Stomach (tissue), 9 donors: Measurements from ENCODE around the gene C1orf159. TPM values are rescaled to one million over a fixed set of nuclear protein-coding genes. Genes with fewer than 3 reads are reported as not detected.
A peak's percentile ranks its signal among the peaks of the same experiment; 100 is the strongest.

Experiments
- DNase-seq, 2 donors: peaks; one replicate each; pipeline versions ENCODE4 v3.0.0 to v3.0.0-alpha.2; 2013 to 2019
- H3K27ac ChIP-seq, 5 donors: fragments of 200-600 bp in 4 of 5; sonication (generic) in 4 of 5; one replicate each; pipeline ENCODE4 v1.5.1; 2013 to 2019; ENCODE audit warnings: mild to moderate bottlenecking in 1 of 5, moderate library complexity in 1 of 5
- H3K27me3 ChIP-seq, 3 donors: fragments of 200-600 bp; sonication (generic); one replicate each; pipeline ENCODE4 v1.5.1; 2017 to 2019; ENCODE audit warnings: mixed run types in 1 of 3
- H3K36me3 ChIP-seq, 4 donors: fragments of 200-600 bp; sonication (generic); 1 replicate in 3 of 4; 2 replicates in 1 of 4; pipeline ENCODE4 v1.5.1; 2016 to 2019
- H3K4me1 ChIP-seq, 4 donors: fragments of 200-600 bp; sonication (generic); one replicate each; pipeline ENCODE4 v1.5.1; 2016 to 2019
- H3K4me3 ChIP-seq, 4 donors: fragments of 200-600 bp; sonication (generic) in 3 of 4; one replicate each; pipeline ENCODE4 v1.5.1; 2016 to 2019; ENCODE audit warnings: mild to moderate bottlenecking in 1 of 4
- H3K9me3 ChIP-seq, 4 donors: fragments of 200-600 bp; sonication (generic); one replicate each; pipeline ENCODE4 v1.5.1; 2016 to 2019
- EP300 ChIP-seq: sonication (generic); formaldehyde crosslinking; IDR thresholded peaks from one replicate; pipeline ENCODE4 v1.6.1; 2017; ENCODE audit warnings: antibody characterized with exemption
- POLR2A ChIP-seq, 4 donors: fragments of 450-650 bp; IDR thresholded peaks; one replicate each; pipeline ENCODE4 v1.6.1; 2016; ENCODE audit warnings: antibody characterized with exemption in 4 of 4, control low read depth in 2 of 4, mild to moderate bottlenecking in 1 of 4, moderate library complexity in 1 of 4
- POLR2AphosphoS5 ChIP-seq, 3 donors: sonication (generic); formaldehyde crosslinking; IDR thresholded peaks; one replicate each; pipeline ENCODE4 v1.6.1; 2016; ENCODE audit warnings: antibody characterized with exemption in 3 of 3
- WGBS, 5 donors: extraction: QIAGEN DNeasy Blood & Tissue Kit in 3 of 5; methylation state at CpG; one replicate each; pipeline versions ENCODE4 v1.1.5 to v1.1.7; 2013 to 2018; 5-methylcytosine and 5-hydroxymethylcytosine counted together
- intact Hi-C: fragments of 100-400 bp; cut with DNase I; formaldehyde crosslinking; loops from one replicate; pipeline ENCODE4 v1.15.1; 2023; ENCODE audit warnings: low total_unique reads
- polyA plus RNA-seq, 3 donors: library from polyadenylated mRNA; stranded (reverse); fragments of 200-250 nt; gene quantifications; one replicate each; pipeline ENCODE4 v1.2.3, GENCODE V29; 2013
- total RNA-seq, 5 donors: library from RNA; depleted of rRNA; stranded (reverse); fragments of >200 nt; gene quantifications; one replicate each; pipeline versions ENCODE4 v1.1.0 to v1.2.3, GENCODE V29; 2014 to 2016
- TF ChIP-seq, protein P1 (sequence below), 7 experiments: fragments of 450-650 bp in 4 of 7; fragments of 200-600 bp in 3 of 7; sonication (generic) in 3 of 7; IDR thresholded peaks; one replicate each; pipeline ENCODE4 v1.5.1; 2016 to 2019; ENCODE audit warnings: antibody characterized with exemption in 7 of 7, control low read depth in 2 of 7, mild to moderate bottlenecking in 1 of 7
- donor health status: healthy with polysubstance abuse.
- donor health status: Bipolar disorder and iron deficiency.
- donor health status: healthy.

The C1orf159 gene
- total and polyA plus RNA-seq, 8 donors = 10.2 to 67.0 (median 18.5) TPM

DNA sequence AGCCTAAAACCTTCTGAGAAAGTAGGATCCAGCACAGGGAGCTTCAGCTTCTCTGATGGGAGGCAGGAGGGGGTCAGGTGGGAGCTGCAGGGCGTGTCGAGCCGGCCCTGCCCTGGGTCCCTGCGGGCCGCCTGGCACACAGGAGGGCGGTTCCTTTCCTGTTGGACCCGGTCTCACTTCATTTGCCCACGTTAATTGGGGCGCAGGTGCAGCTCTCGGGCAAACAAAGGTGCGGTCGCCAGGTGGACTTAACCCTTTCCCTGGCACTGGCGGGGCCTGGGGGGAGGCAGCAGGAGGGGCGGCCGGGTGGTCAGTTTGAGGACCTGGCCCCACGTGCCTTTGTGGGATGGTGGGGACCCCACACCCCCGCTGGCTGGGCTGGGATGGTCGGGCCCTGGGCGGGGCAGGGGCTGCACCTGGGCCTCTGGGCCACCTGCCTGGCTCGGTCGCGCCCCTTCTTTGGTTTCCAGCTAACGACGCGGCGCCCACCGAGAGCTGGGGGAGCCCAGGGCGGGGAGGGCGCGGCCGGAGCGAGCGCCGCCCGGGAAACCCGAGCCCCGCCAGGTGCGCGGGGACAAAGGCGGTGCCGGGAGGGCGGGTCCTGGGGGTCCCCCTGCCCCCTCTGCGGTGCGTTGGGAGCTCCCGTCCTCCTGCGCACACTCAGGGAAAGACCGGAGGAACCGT, 20.8 kb upstream of the C1orf159 start:
- Histone ChIP-seq H3K36me3 (no peaks in the 10 kb centered on the region), H3K4me1 (peaks cover 40 to 59% (median 58%) of the 10 kb centered on the region in 4 donors), H3K4me3 (peak overlapping the region; percentile 22 to 53 (median 44)), H3K27me3 (peaks cover 0 to 41% (median 5%) of the 10 kb centered on the region in 3 donors), H3K9me3 (no peaks in the 10 kb centered on the region), H3K27ac (peak overlapping the region; percentile 91 to 99 (median 94))
- DNase-seq = peak; percentile 91 to 95
- intact Hi-C loops = no loop called here
- TF ChIP-seq, protein P1, sequence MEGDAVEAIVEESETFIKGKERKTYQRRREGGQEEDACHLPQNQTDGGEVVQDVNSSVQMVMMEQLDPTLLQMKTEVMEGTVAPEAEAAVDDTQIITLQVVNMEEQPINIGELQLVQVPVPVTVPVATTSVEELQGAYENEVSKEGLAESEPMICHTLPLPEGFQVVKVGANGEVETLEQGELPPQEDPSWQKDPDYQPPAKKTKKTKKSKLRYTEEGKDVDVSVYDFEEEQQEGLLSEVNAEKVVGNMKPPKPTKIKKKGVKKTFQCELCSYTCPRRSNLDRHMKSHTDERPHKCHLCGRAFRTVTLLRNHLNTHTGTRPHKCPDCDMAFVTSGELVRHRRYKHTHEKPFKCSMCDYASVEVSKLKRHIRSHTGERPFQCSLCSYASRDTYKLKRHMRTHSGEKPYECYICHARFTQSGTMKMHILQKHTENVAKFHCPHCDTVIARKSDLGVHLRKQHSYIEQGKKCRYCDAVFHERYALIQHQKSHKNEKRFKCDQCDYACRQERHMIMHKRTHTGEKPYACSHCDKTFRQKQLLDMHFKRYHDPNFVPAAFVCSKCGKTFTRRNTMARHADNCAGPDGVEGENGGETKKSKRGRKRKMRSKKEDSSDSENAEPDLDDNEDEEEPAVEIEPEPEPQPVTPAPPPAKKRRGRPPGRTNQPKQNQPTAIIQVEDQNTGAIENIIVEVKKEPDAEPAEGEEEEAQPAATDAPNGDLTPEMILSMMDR (IDR thresholded peaks at IDR 0.05) = no peak
- TF ChIP-seq POLR2AphosphoS5 (IDR thresholded peaks at IDR 0.05) (peak in 2 of 3 donors; percentile 86 to 88), POLR2A (IDR thresholded peaks at IDR 0.05) (peak in 1 of 4 donors; percentile 22)
- 9 to 43% (median 12%) methylated on average over 12 to 48 of the region's 48 CpGs for WGBS, 5 donors

DNA sequence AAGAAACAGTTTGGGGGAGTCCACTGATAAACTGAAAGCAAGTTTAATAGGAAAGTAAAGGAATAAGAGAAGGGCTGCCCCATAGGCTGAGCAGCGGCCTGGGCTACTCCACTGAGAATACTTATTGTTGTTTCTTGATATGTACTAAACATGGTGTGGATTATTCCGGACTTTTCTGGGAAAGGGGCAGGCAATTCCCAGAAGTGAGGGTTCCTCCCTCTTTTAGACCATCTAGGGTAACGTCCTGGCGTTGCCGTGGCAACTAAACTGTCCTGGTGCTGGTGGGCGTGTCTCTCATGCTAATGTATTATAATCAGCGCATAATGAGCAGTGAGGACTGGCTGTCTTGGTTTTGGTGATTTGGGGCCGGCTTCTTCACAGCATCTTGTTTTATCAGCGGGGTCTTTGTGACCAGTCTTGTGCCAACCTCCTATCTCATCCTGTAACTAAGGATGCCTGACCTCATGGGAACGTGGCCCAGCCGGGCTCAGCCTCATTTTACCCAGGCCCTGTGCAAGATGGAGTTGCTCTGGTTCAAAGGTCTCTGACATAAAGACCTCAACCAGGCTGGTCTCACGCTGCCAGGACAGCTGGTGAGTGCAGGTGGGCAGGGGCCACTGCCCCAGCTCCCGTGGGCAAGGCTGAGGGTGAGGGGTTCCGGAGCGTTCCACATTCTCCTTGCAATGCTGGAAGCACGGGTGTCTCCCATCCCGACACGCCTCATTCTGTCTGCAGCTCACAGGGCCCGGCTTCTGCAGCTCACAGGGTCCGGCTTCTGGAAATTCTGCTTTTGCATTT, 19.6 kb upstream of the C1orf159 start:
- H3K4me1 ChIP-seq = peaks cover 40 to 69% (median 61%) of the 10 kb centered on the region in 4 donors
- peak overlapping the region; percentile 91 to 99 (median 94) for H3K27ac ChIP-seq
- 51 to 64% (median 54%) methylated on average over 17 to 20 of the region's 20 CpGs for WGBS, 5 donors
- H3K4me3 ChIP-seq = peak overlapping the region in 1 of 4 donors; percentile 53
- TF ChIP-seq POLR2AphosphoS5 (IDR thresholded peaks at IDR 0.05) (no peak), POLR2A (IDR thresholded peaks at IDR 0.05) (no peak), EP300 (no peak)
- TF ChIP-seq, protein P1 (IDR thresholded peaks at IDR 0.05) = no peak
- intact Hi-C loops = no loop called here
- peaks cover 0 to 34% (median 5%) of the 10 kb centered on the region in 3 donors for H3K27me3 ChIP-seq
- H3K36me3 ChIP-seq = no peaks in the 10 kb centered on the region
- DNase-seq = peak in 1 of 2 donors; percentile 70
- H3K9me3 ChIP-seq = no peaks in the 10 kb centered on the region

DNA sequence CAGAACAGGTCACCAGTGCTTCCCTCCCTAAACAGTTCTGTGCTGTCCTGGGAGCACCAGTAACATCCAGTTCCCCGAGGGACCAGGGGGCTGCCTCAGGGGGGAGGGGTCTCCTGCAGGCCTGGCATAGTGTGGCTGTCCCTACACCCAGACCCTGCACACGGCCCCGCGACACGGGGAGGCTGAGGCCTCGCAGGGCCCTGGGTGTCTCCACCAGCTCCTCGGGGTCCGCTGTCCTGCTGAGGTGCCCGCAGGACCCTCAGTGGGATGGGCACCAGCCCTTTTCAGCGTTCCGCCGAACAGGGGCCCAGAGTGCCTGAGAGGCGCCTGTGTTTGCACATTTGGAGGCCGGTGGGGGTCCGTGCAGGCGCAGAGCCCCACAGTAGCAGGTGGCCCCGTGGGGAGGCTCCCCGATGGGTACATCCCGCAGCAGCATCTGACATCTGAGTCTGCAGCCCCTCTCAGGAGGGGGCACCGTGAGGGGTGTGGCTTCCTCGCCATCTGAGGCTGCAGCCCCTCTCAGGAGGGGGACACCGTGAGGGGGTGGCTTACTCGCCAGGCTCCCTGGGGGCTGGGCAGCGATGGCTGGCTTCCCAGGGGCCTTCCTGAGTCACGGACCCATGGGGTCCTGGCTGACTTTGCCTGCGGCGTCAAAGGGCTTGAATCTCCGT, 18.5 kb upstream of the C1orf159 start:
- TF ChIP-seq EP300 = no peak
- Histone ChIP-seq H3K9me3 (no peaks in the 10 kb centered on the region), H3K36me3 (no peaks in the 10 kb centered on the region), H3K4me3 (no peak overlapping the region), H3K27ac (peak overlapping the region; percentile 91 to 99 (median 94)), H3K27me3 (peaks cover 0 to 33% (median 5%) of the 10 kb centered on the region in 3 donors), H3K4me1 (peaks cover 40 to 70% (median 61%) of the 10 kb centered on the region in 4 donors)
- DNase-seq = no peak
- intact Hi-C loops = no loop called here
- 74 to 90% (median 89%) methylated on average over 14 to 28 of the region's 28 CpGs for WGBS, 5 donors

DNA sequence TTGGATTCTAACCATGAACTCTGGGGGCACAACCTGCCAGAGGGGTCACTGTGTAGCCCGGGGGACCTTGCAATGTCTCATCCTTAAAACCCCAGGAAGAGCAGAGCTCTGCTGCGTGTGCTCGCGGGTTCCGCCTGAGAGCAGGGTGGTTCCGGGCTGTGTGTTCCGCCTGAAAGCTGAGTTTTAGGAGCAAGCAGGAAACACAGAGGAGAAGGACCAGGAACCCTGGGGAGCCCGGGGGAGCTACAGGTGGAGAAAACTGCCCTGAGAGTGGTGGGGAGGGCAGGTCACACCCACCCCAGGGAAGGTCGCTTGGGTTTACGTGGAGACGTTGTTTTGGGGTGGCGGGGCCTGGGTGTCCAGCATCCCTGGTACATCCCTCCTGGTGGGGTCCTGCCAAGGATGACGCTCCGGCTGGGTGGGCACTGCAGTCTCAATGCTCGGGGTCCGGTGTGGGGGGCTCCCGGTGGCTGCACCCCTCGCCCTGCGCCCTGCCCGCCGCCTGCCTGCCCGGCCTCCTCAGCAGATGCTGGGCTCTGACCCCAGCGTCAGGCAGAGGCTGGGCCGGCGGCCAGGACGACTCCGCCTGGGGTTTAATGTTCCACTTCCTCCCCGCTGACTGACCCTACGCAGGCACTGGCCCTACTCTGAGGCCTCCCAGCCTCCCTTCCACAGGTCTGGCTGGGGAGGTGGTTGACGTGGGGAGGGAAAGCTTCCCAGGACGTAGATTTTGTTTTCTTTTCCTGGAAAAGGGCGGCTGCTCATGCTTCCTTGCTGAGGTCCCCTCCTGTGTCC, 17.3 kb upstream of the C1orf159 start:
- peak overlapping the region in 2 of 4 donors; percentile 14 to 38 for H3K4me3 ChIP-seq
- WGBS, 5 donors = 18 to 46% (median 23%) methylated on average over 21 to 32 of the region's 32 CpGs
- peak overlapping the region; percentile 91 to 98 (median 94) for H3K27ac ChIP-seq
- H3K36me3 ChIP-seq = no peaks in the 10 kb centered on the region
- peak; percentile 82 to 96 for DNase-seq
- no peaks in the 10 kb centered on the region for H3K9me3 ChIP-seq
- intact Hi-C loops = no loop called here
- TF ChIP-seq POLR2A (IDR thresholded peaks at IDR 0.05) (peak in 1 of 4 donors; percentile 47), EP300 (no peak), POLR2AphosphoS5 (IDR thresholded peaks at IDR 0.05) (peak in 2 of 3 donors; percentile 83 to 91)
- TF ChIP-seq, protein P1 (IDR thresholded peaks at IDR 0.05) = no peak
- H3K4me1 ChIP-seq = peaks cover 40 to 74% (median 63%) of the 10 kb centered on the region in 4 donors
- H3K27me3 ChIP-seq = peaks cover 0 to 30% (median 5%) of the 10 kb centered on the region in 3 donors
